Measurements from ENCODE around the gene DSCAML1.

Gene DSCAML1

DNA sequence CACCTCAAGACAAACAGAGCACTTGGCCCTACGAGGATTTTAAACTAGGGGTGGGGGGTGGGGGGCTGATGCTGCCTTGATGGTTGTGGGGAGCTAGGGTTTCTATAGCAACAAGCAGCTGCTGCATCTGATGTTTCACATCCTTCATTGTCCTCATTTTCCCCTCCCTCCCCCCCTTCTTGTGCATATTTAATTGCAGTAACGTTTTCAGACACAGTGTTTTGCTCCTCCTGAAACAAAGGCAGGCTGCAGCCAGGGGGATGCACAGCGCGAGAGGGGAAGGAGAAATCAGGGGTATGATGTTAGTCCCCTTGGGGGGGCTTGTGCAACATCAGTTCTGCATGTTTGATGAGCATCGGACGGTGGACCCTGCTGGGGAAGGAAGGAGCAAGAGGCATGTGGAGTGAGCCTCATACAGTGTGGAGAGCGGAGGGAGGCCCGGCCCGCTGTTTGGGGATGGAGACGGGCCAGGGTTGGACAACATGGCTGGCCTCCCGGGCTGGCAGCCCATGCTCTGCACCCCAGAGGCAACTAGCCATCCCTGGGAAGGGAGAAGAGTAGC lies 261.1 kb downstream of the DSCAML1 start:
- Histone ChIP-seq H3K9me3 (ENCODE audit: severe bottlenecking) (no peaks in the 10 kb centered on the region), H3K4me3 (ENCODE audit: low read depth, low read length) (no peak overlapping the region), H3K27ac (no peak overlapping the region), H3K27me3 (ENCODE audit: insufficient read depth, low read depth, severe bottlenecking) (no peaks in the 10 kb centered on the region), H3K36me3 (no peaks in the 10 kb centered on the region)
- no peak for TF ChIP-seq CTCF (IDR thresholded peaks at IDR 0.05; ENCODE audit: low read depth, low read length)
- no peak for DNase-seq

DNA sequence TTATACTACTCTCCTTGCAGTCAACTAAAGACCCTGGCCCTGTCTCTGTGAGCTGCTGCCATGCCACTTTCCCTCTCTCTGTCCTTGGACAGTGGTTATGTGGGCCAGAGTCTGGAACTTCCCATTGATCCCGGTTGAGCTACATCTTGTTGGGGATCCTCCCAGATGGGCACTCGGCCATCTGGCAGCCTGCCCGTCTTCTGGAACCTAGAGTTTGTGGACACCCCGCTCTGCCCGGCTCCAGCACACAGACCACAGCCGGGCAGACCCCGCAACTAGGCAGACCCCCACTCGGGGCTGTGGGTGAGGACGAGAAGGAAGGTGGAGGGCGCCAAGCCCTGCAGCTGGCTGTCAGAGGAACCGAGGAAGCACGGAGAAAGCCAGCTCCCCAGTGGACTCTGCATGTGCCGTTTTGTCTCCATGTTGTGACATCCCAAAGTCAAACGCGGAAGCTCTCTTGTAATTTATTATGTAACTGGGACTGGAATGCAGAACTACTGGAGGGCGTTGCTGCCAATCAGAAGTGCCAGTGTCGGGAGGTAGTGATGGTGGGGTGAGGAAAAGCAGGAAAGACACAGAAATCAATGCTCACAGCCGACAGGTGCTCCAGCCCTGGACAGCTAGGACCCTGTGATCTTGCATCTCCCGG lies 261.7 kb downstream of the DSCAML1 start:
- Histone ChIP-seq H3K27me3 (ENCODE audit: insufficient read depth, low read depth, severe bottlenecking) (no peaks in the 10 kb centered on the region), H3K9me3 (ENCODE audit: severe bottlenecking) (no peaks in the 10 kb centered on the region), H3K4me3 (ENCODE audit: low read depth, low read length) (no peak overlapping the region), H3K27ac (no peak overlapping the region), H3K36me3 (no peaks in the 10 kb centered on the region)
- TF ChIP-seq CTCF (IDR thresholded peaks at IDR 0.05; ENCODE audit: low read depth, low read length): no peak
- no peak for DNase-seq

- Histone ChIP-seq H3K36me3 (no peaks in the 10 kb centered on the region), H3K9me3 (ENCODE audit: severe bottlenecking) (no peaks in the 10 kb centered on the region), H3K27ac (no peak overlapping the region), H3K27me3 (ENCODE audit: insufficient read depth, low read depth, severe bottlenecking) (no peaks in the 10 kb centered on the region), H3K4me3 (ENCODE audit: low read depth, low read length) (no peak overlapping the region)
- no peak for DNase-seq
- TF ChIP-seq CTCF (IDR thresholded peaks at IDR 0.05; ENCODE audit: low read depth, low read length): no peak
These were observed 264.4 kb downstream of the DSCAML1 start for GRCh38 chr11:117532568-117532967.

DNA sequence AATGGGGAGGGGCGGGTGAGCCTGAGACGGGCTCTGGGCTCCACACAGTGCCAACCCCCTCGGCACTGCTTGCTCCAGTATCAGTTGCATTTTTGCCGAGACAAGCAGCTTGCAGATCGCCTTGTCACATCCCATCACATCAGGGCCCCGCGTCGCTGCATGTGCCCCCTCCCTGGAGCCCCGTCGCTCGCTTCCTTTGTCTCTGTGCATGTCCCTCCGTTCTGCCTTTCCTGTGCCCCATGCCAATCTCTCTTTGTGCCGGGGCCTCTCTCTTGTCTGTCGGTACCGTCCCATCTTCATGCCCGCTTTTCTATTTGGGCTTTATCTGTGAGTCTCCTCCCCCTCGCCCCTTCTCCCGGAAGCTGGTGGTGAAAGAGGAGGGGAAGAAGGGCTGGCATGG lies 267.2 kb downstream of the DSCAML1 start:
- Histone ChIP-seq H3K27ac (no peak overlapping the region), H3K9me3 (ENCODE audit: severe bottlenecking) (no peaks in the 10 kb centered on the region), H3K4me3 (ENCODE audit: low read depth, low read length) (no peak overlapping the region), H3K36me3 (no peaks in the 10 kb centered on the region), H3K27me3 (ENCODE audit: insufficient read depth, low read depth, severe bottlenecking) (no peaks in the 10 kb centered on the region)
- TF ChIP-seq CTCF (IDR thresholded peaks at IDR 0.05; ENCODE audit: low read depth, low read length): no peak
- no peak for DNase-seq

- DNase-seq: peak; percentile 85
- TF ChIP-seq CTCF (IDR thresholded peaks at IDR 0.05; ENCODE audit: low read depth, low read length): peak; percentile 20; the same call in 1 of the 2 replicates
- H3K27me3 ChIP-seq (ENCODE audit: insufficient read depth, low read depth, severe bottlenecking): no peaks in the 10 kb centered on the region
- peak overlapping the region; percentile 43 for H3K27ac ChIP-seq
- no peaks in the 10 kb centered on the region for H3K9me3 ChIP-seq (ENCODE audit: severe bottlenecking)
- H3K36me3 ChIP-seq: no peaks in the 10 kb centered on the region
- no peak overlapping the region for H3K4me3 ChIP-seq (ENCODE audit: low read depth, low read length)
These were observed 268.8 kb downstream of the DSCAML1 start for GRCh38 chr11:117528097-117528721.

Data from WERI-Rb-1 (cell line).